HAP-1 (cell line): ENCODE data around the gene MIGA2.

Experiments used
- DNase-seq, 2 experiments: peaks; one replicate each; pipeline ENCODE4 v3.0.0-alpha.2; 2016 to 2020; ENCODE audit warnings: low spot score in 2 of 2
- H3K27me3 ChIP-seq: fragments of 250-450 bp; sonication (Bioruptor Pico); 2 replicates; pipeline ENCODE4 v1.5.1; 2020; ENCODE audit warnings: low read depth, mild to moderate bottlenecking, moderate library complexity
- H3K36me3 ChIP-seq: fragments of 250-450 bp; sonication (Bioruptor Pico); replicated peaks from 2 replicates; pipeline ENCODE4 v1.5.1; 2020; ENCODE audit warnings: mild to moderate bottlenecking
- H3K4me1 ChIP-seq: fragments of 250-450 bp; sonication (Bioruptor Pico); 2 replicates; pipeline ENCODE4 v1.5.1; 2020; ENCODE audit warnings: mild to moderate bottlenecking
- H3K4me3 ChIP-seq: fragments of 250-450 bp; sonication (Bioruptor Pico); 2 replicates; pipeline ENCODE4 v1.5.1; 2020; ENCODE audit warnings: mild to moderate bottlenecking, moderate library complexity
- H3K9me3 ChIP-seq: fragments of 250-450 bp; sonication (Bioruptor Pico); 2 replicates; pipeline ENCODE4 v1.5.1; 2020; ENCODE audit warnings: mild to moderate bottlenecking, moderate library complexity
- in situ Hi-C: fragments of 300-500 bp; cut with MboI; formaldehyde crosslinking; loops from 3 replicates; pipeline ENCODE4 v1.14.3; 2020; ENCODE audit warnings: low sequenced_read_pairs, inconsistent platforms, mixed read lengths

Gene MIGA2

GRCh38 chr9:129064499-129064908, 28.1 kb downstream of the MIGA2 start:
- Histone ChIP-seq H3K4me3 (no peak overlapping the region), H3K4me1 (no peaks in the 10 kb centered on the region), H3K36me3 (peaks cover 22% of the 10 kb centered on the region), H3K27me3 (no peaks in the 10 kb centered on the region), H3K9me3 (no peaks in the 10 kb centered on the region)
- in situ Hi-C loops, result no loop called here
- no peak for DNase-seq

DNA sequence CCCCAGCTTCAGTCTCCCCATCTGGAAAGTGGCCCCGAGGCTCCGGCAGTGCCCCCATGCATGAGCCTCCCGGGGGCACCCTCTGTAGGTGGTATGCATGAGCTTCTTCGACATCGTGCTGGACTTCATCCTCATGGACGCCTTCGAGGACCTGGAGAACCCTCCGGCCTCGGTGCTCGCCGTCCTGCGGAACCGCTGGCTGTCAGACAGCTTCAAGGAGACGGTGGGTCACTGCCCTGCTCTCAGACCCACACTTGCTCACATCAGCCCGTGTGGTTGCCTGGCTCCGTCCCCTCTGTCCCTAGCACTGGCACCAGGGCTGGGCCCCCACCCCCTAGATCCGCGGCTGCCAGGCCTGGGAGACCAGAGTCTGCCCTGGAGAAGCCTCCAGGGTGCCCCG, 31.7 kb downstream of the MIGA2 start:
- H3K36me3 ChIP-seq, result peaks cover 22% of the 10 kb centered on the region
- no peaks in the 10 kb centered on the region for H3K27me3 ChIP-seq
- DNase-seq, result no peak
- in situ Hi-C loops, result no loop called here
- no peaks in the 10 kb centered on the region for H3K4me1 ChIP-seq
- H3K4me3 ChIP-seq, result no peak overlapping the region
- no peaks in the 10 kb centered on the region for H3K9me3 ChIP-seq

- Histone ChIP-seq H3K36me3 (peaks cover 19% of the 10 kb centered on the region), H3K4me3 (no peak overlapping the region), H3K4me1 (no peaks in the 10 kb centered on the region), H3K27me3 (no peaks in the 10 kb centered on the region), H3K9me3 (no peaks in the 10 kb centered on the region)
- in situ Hi-C loops, result no loop called here
- DNase-seq, result no peak
Measured at GRCh38 chr9:129068990-129069861, 32.8 kb downstream of the MIGA2 start.

- Histone ChIP-seq H3K36me3 (peaks cover 19% of the 10 kb centered on the region), H3K9me3 (no peaks in the 10 kb centered on the region), H3K4me1 (no peaks in the 10 kb centered on the region), H3K27me3 (no peaks in the 10 kb centered on the region), H3K4me3 (no peak overlapping the region)
- no peak for DNase-seq
- in situ Hi-C loops, result no loop called here
Measured at GRCh38 chr9:129069862-129070641, 33.6 kb downstream of the MIGA2 start.

DNA sequence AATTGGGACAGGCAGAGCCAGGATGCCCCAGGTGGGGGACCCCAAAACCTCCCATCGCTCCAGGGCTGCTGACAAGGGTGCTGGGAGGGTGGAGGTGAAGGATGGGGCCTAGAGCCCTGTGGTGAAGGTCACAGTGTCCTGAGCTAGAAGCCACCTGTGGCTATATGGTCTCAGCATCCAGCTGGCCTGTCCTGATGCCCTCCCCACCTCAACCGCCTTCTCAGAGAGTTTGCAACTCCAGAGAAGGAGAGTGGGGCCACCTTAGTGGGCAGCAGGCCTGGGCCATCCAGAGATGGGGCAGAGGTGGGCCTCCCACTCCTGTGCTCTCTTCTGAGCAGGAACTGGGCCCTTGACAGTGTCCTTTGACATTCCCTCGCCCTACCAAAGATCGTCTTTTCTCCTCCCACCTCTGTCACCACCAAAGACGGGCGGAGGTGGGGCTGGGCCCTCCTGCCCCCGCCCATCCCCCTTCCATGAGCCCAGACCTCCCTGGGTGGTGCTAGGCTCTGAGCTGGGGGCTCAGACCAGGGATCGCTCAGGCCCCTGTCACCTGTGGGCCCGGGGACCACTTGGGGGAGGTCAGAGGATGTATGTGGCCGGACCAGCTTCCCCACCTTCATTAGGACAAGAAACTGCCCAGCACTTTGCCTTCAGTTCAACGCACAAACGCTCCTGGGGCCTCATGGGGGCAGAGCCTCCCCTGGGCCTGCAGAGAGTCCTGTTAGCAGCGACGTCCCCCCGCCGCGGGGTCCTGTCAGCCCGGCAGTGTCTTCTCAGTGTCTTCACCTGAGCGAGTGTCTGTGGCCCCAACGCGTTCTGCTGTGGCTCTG, 34.5 kb downstream of the MIGA2 start:
- in situ Hi-C loops, result no loop called here

DNA sequence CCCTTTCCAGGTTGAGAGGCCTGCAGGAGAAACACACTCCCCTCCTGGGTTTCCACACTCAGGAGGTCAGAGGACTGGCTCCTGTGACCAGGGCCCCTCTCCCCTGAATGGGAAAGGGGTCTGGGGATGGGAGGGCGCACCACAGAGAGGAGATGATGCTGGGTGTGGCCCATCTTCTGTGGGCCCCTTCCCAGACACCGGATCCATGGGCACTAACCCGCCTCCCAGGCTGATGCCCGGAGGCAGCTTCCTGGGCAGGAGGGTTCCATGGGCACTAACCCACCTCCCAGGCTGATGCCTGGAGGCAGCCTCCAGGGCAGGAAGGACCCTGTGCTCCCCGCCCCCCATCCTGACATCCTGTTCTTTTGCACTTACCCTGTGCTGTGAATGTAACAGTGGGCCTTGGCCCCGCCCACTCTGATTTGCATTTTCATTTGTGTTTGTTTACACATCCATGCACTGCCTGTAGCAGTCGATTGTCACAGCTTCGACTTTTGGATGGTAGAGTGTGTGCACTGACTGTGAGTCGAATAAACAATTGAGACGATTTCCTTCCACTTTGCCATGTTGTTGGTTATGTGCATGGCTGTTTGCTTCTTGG, 35.2 kb downstream of the MIGA2 start:
- peak in 1 of 2 experiments; percentile 63 for DNase-seq
- in situ Hi-C loops, result no loop called here
- Histone ChIP-seq H3K36me3 (peaks cover 11% of the 10 kb centered on the region), H3K4me3 (no peak overlapping the region), H3K27me3 (no peaks in the 10 kb centered on the region), H3K9me3 (no peaks in the 10 kb centered on the region), H3K4me1 (no peaks in the 10 kb centered on the region)

More for the DNA sequence above, 34.5 kb downstream of the MIGA2 start:
- Histone ChIP-seq H3K36me3 (peaks cover 11% of the 10 kb centered on the region), H3K9me3 (no peaks in the 10 kb centered on the region), H3K4me1 (no peaks in the 10 kb centered on the region), H3K4me3 (no peak overlapping the region), H3K27me3 (no peaks in the 10 kb centered on the region)
- DNase-seq, result no peak

- in situ Hi-C loops, result no loop called here
- no peaks in the 10 kb centered on the region for H3K4me1 ChIP-seq
Measured at GRCh38 chr9:129072171-129072570, 35.7 kb downstream of the MIGA2 start.

DNA sequence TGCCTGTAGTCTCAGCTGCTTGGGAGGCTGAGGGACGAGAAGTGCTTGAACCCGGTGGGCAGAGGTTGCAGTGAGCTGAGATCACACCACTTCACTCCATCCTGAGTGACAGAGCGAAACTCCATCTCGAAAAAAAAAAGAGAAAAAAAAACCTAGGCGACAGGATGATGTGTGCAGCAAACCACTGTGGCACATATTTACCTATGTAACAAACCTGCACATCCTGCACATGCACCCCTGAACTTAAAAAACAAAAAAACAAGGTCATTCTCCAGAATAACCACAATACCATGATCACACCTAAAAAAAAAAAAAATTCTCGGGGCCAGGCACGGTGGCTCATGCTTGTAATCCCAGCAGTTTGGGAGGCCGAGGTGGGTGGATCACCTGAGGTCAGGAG, 37.0 kb downstream of the MIGA2 start:
- in situ Hi-C loops, result no loop called here
- Histone ChIP-seq H3K36me3 (peaks cover 3% of the 10 kb centered on the region), H3K4me1 (no peaks in the 10 kb centered on the region), H3K9me3 (no peaks in the 10 kb centered on the region), H3K27me3 (no peaks in the 10 kb centered on the region), H3K4me3 (no peak overlapping the region)
- no peak for DNase-seq

More at GRCh38 chr9:129072171-129072570, 35.7 kb downstream of the MIGA2 start:
- Histone ChIP-seq H3K27me3 (no peaks in the 10 kb centered on the region), H3K36me3 (peaks cover 11% of the 10 kb centered on the region), H3K4me3 (no peak overlapping the region), H3K9me3 (no peaks in the 10 kb centered on the region)
- DNase-seq, result no peak

GRCh38 chr9:129074106-129074505, 37.7 kb downstream of the MIGA2 start:
- in situ Hi-C loops, result no loop called here
- H3K4me3 ChIP-seq, result no peak overlapping the region

GRCh38 chr9:129075996-129076639, 39.7 kb downstream of the MIGA2 start:
- Histone ChIP-seq H3K4me1 (peaks cover 3% of the 10 kb centered on the region; the same call in 1 of the 2 replicates), H3K9me3 (no peaks in the 10 kb centered on the region), H3K36me3 (no peaks in the 10 kb centered on the region), H3K4me3 (no peak overlapping the region), H3K27me3 (no peaks in the 10 kb centered on the region)
- in situ Hi-C loops, result no loop called here
- DNase-seq, result no peak

More at GRCh38 chr9:129074106-129074505, 37.7 kb downstream of the MIGA2 start:
- peaks cover 3% of the 10 kb centered on the region; the same call in 1 of the 2 replicates for H3K36me3 ChIP-seq
- no peak for DNase-seq
- H3K9me3 ChIP-seq, result no peaks in the 10 kb centered on the region
- H3K27me3 ChIP-seq, result no peaks in the 10 kb centered on the region
- no peaks in the 10 kb centered on the region for H3K4me1 ChIP-seq

DNA sequence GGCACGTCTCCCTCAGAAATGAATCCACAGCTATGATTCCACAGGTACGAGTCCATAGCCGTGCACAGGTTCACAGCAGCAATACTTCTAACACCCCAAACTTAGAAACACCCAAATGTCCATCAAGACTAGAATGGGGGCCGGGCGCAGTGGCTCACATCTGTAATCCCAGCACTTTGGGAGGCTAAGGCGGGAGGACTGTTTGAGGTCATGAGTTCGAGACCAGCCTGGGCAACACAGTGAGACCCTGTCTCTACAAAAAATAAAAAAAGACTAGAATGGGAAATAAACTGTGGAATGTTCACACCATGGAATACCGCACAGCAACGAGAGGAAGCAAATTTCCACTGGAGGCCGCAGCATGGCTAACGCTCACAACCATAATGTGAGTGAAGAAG, 40.2 kb downstream of the MIGA2 start:
- Histone ChIP-seq H3K4me1 (peaks cover 3% of the 10 kb centered on the region; the same call in 1 of the 2 replicates), H3K9me3 (no peaks in the 10 kb centered on the region), H3K36me3 (no peaks in the 10 kb centered on the region), H3K4me3 (no peak overlapping the region), H3K27me3 (no peaks in the 10 kb centered on the region)
- no peak for DNase-seq
- in situ Hi-C loops, result no loop called here

- no peak for DNase-seq
- no peak overlapping the region for H3K4me3 ChIP-seq
- no peaks in the 10 kb centered on the region for H3K9me3 ChIP-seq
- in situ Hi-C loops, result no loop called here
- H3K27me3 ChIP-seq, result no peaks in the 10 kb centered on the region
- peaks cover 9% of the 10 kb centered on the region; the same call in 1 of the 2 replicates for H3K4me1 ChIP-seq
- H3K36me3 ChIP-seq, result no peaks in the 10 kb centered on the region
Measured at GRCh38 chr9:129077236-129077635, 40.8 kb downstream of the MIGA2 start.
